DMS79 treated with DMSO at 0.1 percent for 48 hours (cell line): ENCODE measurements around the gene CTDSPL.

ENCODE experiments used
- DNase-seq: peaks from one replicate; lab custom pipeline; 2025; lab: John Stamatoyannopoulos, UW

Gene CTDSPL

GRCh38 chr3:37891227-37891626, 29.5 kb downstream of the CTDSPL start:
- DNase-seq, result no peak

- DNase-seq, result no peak
Measured at GRCh38 chr3:37892927-37893600, 31.4 kb downstream of the CTDSPL start.

- DNase-seq, result no peak
Measured at GRCh38 chr3:37896827-37897226, 35.1 kb downstream of the CTDSPL start.

GRCh38 chr3:37897763-37898162, 36.1 kb downstream of the CTDSPL start:
- no peak for DNase-seq

- no peak for DNase-seq
Measured at GRCh38 chr3:37898424-37898823, 36.7 kb downstream of the CTDSPL start.

- no peak for DNase-seq
Measured at GRCh38 chr3:37899101-37899707, 37.5 kb downstream of the CTDSPL start.

- DNase-seq, result no peak
Measured at GRCh38 chr3:37899711-37900306, 38.1 kb downstream of the CTDSPL start.

GRCh38 chr3:37901721-37902120, 40.0 kb downstream of the CTDSPL start:
- no peak for DNase-seq

GRCh38 chr3:37902674-37903073, 41.0 kb downstream of the CTDSPL start:
- no peak for DNase-seq

- DNase-seq, result no peak
Measured at GRCh38 chr3:37903320-37903719, 41.6 kb downstream of the CTDSPL start.

- no peak for DNase-seq
Measured at GRCh38 chr3:37903734-37904133, 42.1 kb downstream of the CTDSPL start.

- DNase-seq, result no peak
Measured at GRCh38 chr3:37904601-37905000, 42.9 kb downstream of the CTDSPL start.

GRCh38 chr3:37905346-37905745, 43.7 kb downstream of the CTDSPL start:
- no peak for DNase-seq

- DNase-seq, result no peak
Measured at GRCh38 chr3:37905987-37906674, 44.5 kb downstream of the CTDSPL start.

GRCh38 chr3:37906734-37907282, 45.1 kb downstream of the CTDSPL start:
- DNase-seq, result peak; percentile 4

- no peak for DNase-seq
Measured at GRCh38 chr3:37907371-37907770, 45.7 kb downstream of the CTDSPL start.

GRCh38 chr3:37907906-37908305, 46.2 kb downstream of the CTDSPL start:
- DNase-seq, result peak; percentile 18

- DNase-seq, result no peak
Measured at GRCh38 chr3:37909067-37909911, 47.6 kb downstream of the CTDSPL start.

- DNase-seq, result no peak
Measured at GRCh38 chr3:37910671-37911400, 49.2 kb downstream of the CTDSPL start.

GRCh38 chr3:37912052-37912733, 50.5 kb downstream of the CTDSPL start:
- no peak for DNase-seq
